ENCODE data around the gene TRAF1. TPM values are rescaled to one million over a fixed set of nuclear protein-coding genes. Genes with fewer than 3 reads are reported as not detected.
A peak's percentile ranks its signal among the peaks of the same experiment; 100 is the strongest.

The TRAF1 gene
- total RNA-seq, 3 donors from 2014 or later = 2.9 to 5.5 (median 3.8) TPM

DNA sequence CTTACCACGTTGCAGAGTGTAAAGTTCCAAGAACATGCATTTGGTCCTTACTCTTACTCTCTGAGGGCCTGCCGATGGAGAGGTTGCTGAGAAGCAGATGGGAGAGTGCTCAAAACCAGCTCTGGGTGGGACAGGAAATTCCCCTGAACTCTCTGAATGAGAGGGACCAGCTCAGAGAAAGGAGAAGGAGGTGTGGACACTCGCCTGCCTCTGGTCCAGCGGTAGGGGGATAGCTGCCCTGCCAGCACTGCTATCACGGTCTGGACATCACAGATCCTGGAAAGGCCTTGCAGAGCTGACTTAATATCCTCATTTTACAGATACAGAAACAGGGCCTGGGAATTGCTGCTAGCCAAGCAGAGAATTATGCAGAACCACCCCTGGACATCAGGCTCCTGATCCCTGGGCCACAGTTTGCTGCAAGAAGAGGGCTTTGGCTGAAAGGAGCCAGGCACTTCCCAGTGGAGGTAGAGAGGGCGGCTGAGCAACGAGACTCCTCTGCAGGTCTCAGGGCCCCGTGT is 4.9 kb downstream of the TRAF1 start:
- Histone ChIP-seq H3K4me1 (ENCODE audit: low read depth) (no peaks in the 10 kb centered on the region), H3K4me3 (no peak overlapping the region), H3K36me3 (ENCODE audit: low read depth) (no peaks in the 10 kb centered on the region), H3K9me3 (no peaks in the 10 kb centered on the region)
- TF ChIP-seq, protein P1, sequence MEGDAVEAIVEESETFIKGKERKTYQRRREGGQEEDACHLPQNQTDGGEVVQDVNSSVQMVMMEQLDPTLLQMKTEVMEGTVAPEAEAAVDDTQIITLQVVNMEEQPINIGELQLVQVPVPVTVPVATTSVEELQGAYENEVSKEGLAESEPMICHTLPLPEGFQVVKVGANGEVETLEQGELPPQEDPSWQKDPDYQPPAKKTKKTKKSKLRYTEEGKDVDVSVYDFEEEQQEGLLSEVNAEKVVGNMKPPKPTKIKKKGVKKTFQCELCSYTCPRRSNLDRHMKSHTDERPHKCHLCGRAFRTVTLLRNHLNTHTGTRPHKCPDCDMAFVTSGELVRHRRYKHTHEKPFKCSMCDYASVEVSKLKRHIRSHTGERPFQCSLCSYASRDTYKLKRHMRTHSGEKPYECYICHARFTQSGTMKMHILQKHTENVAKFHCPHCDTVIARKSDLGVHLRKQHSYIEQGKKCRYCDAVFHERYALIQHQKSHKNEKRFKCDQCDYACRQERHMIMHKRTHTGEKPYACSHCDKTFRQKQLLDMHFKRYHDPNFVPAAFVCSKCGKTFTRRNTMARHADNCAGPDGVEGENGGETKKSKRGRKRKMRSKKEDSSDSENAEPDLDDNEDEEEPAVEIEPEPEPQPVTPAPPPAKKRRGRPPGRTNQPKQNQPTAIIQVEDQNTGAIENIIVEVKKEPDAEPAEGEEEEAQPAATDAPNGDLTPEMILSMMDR (IDR thresholded peaks at IDR 0.05) = no peak
- intact Hi-C loops (cut with DNase I, micrococcal nuclease) = no loop called here
- DNase-seq (no peak), ATAC-seq (no peak)

- TF ChIP-seq, protein P1 (IDR thresholded peaks at IDR 0.05) = no peak
- no peak for ATAC-seq
- intact Hi-C loops (cut with DNase I, micrococcal nuclease) = no loop called here
- H3K36me3 ChIP-seq (ENCODE audit: low read depth) = no peaks in the 10 kb centered on the region
- no peak for DNase-seq
- no peaks in the 10 kb centered on the region for H3K9me3 ChIP-seq
- no peaks in the 10 kb centered on the region for H3K4me1 ChIP-seq (ENCODE audit: low read depth)
- H3K4me3 ChIP-seq = no peak overlapping the region
These were observed 5.8 kb downstream of the TRAF1 start for GRCh38 chr9:120920806-120921178.

DNA sequence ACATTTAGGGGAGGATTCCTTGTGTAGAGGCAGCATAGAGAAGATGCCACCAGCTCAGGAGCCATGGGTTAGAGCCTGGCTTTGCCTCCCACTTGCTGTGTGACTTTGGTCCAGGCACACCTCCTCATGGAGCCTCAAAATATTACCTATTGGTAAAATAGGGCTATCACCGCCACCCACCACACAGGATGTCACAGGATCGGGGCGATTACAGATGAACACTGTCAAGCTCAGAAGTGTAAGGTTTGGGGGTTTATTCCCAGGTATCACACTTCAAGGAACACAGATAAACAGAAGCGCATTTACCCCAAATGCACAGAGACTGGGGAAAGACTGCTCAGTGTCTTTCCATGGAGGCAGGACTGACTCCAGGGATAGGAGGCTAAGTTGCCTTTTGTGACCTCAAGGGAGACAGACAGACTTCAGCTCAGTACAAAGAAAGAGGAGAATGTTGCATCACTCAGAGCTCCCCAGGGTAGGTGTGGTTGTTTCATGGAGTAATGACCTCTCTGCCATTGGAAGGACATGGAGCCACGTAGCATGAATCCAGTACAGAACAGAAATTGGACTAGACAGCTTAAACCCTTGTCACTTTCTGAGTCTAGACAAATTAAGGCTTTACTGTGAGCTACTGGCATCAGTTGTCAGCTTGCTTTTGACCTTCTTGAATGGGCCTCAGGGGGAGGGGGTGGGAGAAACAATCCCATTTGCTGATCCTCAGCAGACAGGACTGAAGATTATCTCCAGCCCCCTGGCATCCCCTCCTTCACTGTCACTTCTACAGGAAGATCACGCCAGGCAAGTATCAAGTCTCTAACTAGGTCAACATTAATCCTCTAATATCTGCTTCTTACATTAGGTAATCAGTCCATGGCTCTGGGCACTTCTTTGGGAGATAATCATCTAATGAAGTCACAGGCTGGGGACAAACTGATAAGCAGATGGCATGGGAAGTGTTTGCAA is 6.5 kb downstream of the TRAF1 start:
- intact Hi-C loops (cut with DNase I, micrococcal nuclease) = no loop called here
- H3K4me1 ChIP-seq (ENCODE audit: low read depth) = no peaks in the 10 kb centered on the region
- DNase-seq (no peak), ATAC-seq (peak; percentile 45)
- H3K4me3 ChIP-seq = no peak overlapping the region
- no peaks in the 10 kb centered on the region for H3K9me3 ChIP-seq
- TF ChIP-seq, protein P1 (IDR thresholded peaks at IDR 0.05) = no peak
- H3K36me3 ChIP-seq (ENCODE audit: low read depth) = no peaks in the 10 kb centered on the region

- Histone ChIP-seq H3K4me1 (ENCODE audit: low read depth) (no peaks in the 10 kb centered on the region), H3K4me3 (no peak overlapping the region), H3K9me3 (no peaks in the 10 kb centered on the region), H3K36me3 (ENCODE audit: low read depth) (no peaks in the 10 kb centered on the region)
- TF ChIP-seq, protein P1 (IDR thresholded peaks at IDR 0.05) = no peak
- intact Hi-C loops (cut with DNase I, micrococcal nuclease) = no loop called here
- ATAC-seq = peak; percentile 10
- no peak for DNase-seq
These were observed 7.4 kb downstream of the TRAF1 start for GRCh38 chr9:120918931-120919842.

DNA sequence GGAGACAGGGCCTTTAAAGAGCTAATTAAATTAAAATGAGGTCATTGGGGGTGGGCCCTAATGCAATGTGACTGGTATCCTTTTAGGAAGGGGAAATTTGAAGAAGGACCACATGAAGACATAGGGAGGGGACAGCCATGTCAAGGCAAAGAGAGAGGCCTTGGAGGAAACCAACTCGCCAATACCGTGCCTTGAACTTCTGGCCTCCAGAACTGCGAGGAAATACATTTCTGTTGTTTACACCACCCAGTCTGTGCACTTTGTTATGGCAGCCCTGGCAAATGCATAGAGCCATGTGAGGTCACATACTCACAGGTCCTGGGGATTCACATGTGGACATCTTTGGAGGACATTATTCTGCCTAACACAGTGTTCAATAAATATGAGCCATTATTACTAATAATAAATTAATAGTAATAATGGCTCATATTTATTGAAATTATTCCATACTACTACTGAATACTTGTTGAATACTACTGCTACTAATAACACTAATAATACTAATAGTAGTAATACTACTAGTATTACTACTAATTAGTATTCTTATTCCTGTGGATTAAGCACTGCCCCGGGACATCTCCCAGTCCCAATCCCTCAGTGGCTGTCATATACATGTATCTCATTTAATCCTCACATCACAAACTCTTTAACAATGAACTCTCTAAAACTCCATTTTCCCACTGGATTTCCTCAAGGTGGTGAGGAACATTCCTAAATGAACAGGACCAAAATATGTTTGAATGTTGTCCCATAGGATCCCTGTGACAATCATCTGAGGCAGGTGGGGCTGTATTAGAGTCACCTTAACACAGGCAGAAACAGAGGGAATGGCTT is 8.4 kb downstream of the TRAF1 start:
- DNase-seq (no peak), ATAC-seq (no peak)
- intact Hi-C loops (cut with DNase I, micrococcal nuclease) = no loop called here
- Histone ChIP-seq H3K4me3 (no peak overlapping the region), H3K9me3 (no peaks in the 10 kb centered on the region), H3K4me1 (ENCODE audit: low read depth) (no peaks in the 10 kb centered on the region), H3K36me3 (ENCODE audit: low read depth) (no peaks in the 10 kb centered on the region)
- TF ChIP-seq, protein P1 (IDR thresholded peaks at IDR 0.05) = no peak

Data from mucosa of descending colon (tissue), 3 donors.